ENCODE results near the gene DDB1. TPM values are rescaled to one million over a fixed set of nuclear protein-coding genes. Genes with fewer than 3 reads are reported as not detected.

Gene DDB1
- total and polyA plus RNA-seq, 2 of the 13 experiments (the other 11 are each of a cell fraction or from before 2014, with no cell fraction given): 217 to 266 TPM

GRCh38 chr11:61332281-61332796 is 566 bp downstream of the DDB1 start (continued):
- TF ChIP-seq E2F2 (CRISPR knock-in tag; IDR thresholded peaks at IDR 0.05; ENCODE audit: borderline replicate concordance): no peak
- no peak for TF ChIP-seq PAXIP1 (CRISPR knock-in tag; conservative IDR thresholded peaks at IDR 0.05)
- TF ChIP-seq ZNF12 (CRISPR knock-in tag; IDR thresholded peaks at IDR 0.05): no peak
- TF ChIP-seq ZNF510 (CRISPR knock-in tag; IDR thresholded peaks at IDR 0.05; ENCODE audit: low read depth): no peak
- 0 out of 3 replicates have a peak, but pooled peaks have one; percentile 22 for TF ChIP-seq MXI1 (IDR thresholded peaks at IDR 0.05; ENCODE audit: borderline replicate concordance, low read depth, low read length)
- TF ChIP-seq HMGXB4 (CRISPR knock-in tag; IDR thresholded peaks at IDR 0.05; ENCODE audit: borderline replicate concordance in 1 of 2, low read depth in 1 of 2): peak in 1 of 2 experiments; percentile 31; a peak in 1 of 4 replicates
- TF ChIP-seq ZNF350 (CRISPR knock-in tag; IDR thresholded peaks at IDR 0.05; ENCODE audit: borderline replicate concordance, low read depth): no peak
- no peak for TF ChIP-seq ZNF547 (CRISPR knock-in tag; IDR thresholded peaks at IDR 0.05)
- no peak for TF ChIP-seq TCF12 (IDR thresholded peaks at IDR 0.05)
- peak; percentile 27; the same call in 1 of the 2 replicates for TF ChIP-seq TCF12 (CRISPR knock-in tag; IDR thresholded peaks at IDR 0.05)
- 0 out of 2 replicates have a peak, but pooled peaks have one; percentile 2 for TF ChIP-seq SIX1 (CRISPR knock-in tag; IDR thresholded peaks at IDR 0.05; ENCODE audit: borderline replicate concordance)
- TF ChIP-seq SIN3A (IDR thresholded peaks at IDR 0.05; ENCODE audit: borderline replicate concordance, low read depth, low read length): 0 out of 2 replicates have a peak, but pooled peaks have one; percentile 30
- no peak for TF ChIP-seq ZNF33A (CRISPR knock-in tag; IDR thresholded peaks at IDR 0.05; ENCODE audit: borderline replicate concordance)
- 0 out of 2 replicates have a peak, but pooled peaks have one; percentile 13 for TF ChIP-seq ZNF891 (CRISPR knock-in tag; IDR thresholded peaks at IDR 0.05)
- 0 out of 2 replicates have a peak, but pooled peaks have one; percentile 3 for TF ChIP-seq ZNF230 (CRISPR knock-in tag; IDR thresholded peaks at IDR 0.05)
